ENCODE data around the gene COL23A1.
"Not testable (repeated sequence)": the region's sequence is repeated elsewhere in the genome, so short reads cannot be mapped to it uniquely, and the experiment has no call there.

Gene COL23A1

GRCh38 chr5:178203670-178204181 is 386.5 kb downstream of the COL23A1 start:
- Histone ChIP-seq H3K9me3 (ENCODE audit: control insufficient read depth, low read depth, low read length) (no peaks in the 10 kb centered on the region), H3K4me3 (ENCODE audit: low read length) (peak overlapping the region; percentile 100), H3K27ac (ENCODE audit: low read length) (no peak overlapping the region), H3K4me1 (ENCODE audit: control insufficient read depth, low read depth, low read length) (peaks cover 7% of the 10 kb centered on the region), H3K36me3 (ENCODE audit: control insufficient read depth, low read depth, low read length) (peaks cover 35% of the 10 kb centered on the region), H3K27me3 (ENCODE audit: control insufficient read depth, insufficient read depth, low read length) (no peaks in the 10 kb centered on the region), H3K9ac (ENCODE audit: low read length) (peak overlapping the region; percentile 89)

- Histone ChIP-seq H3K36me3 (ENCODE audit: control insufficient read depth, low read depth, low read length) (peaks cover 23% of the 10 kb centered on the region), H3K9ac (ENCODE audit: low read length) (no peak overlapping the region), H3K4me1 (ENCODE audit: control insufficient read depth, low read depth, low read length) (peaks cover 7% of the 10 kb centered on the region), H3K4me3 (ENCODE audit: low read length) (no peak overlapping the region), H3K27ac (ENCODE audit: low read length) (no peak overlapping the region), H3K27me3 (ENCODE audit: control insufficient read depth, insufficient read depth, low read length) (no peaks in the 10 kb centered on the region), H3K9me3 (ENCODE audit: control insufficient read depth, low read depth, low read length) (no peaks in the 10 kb centered on the region)
Observed at GRCh38 chr5:178202541-178202940, 387.7 kb downstream of the COL23A1 start.

GRCh38 chr5:178201927-178202235 is 388.3 kb downstream of the COL23A1 start:
- H3K27me3 ChIP-seq (ENCODE audit: control insufficient read depth, insufficient read depth, low read length) = no peaks in the 10 kb centered on the region
- H3K4me3 ChIP-seq (ENCODE audit: low read length) = no peak overlapping the region
- H3K36me3 ChIP-seq (ENCODE audit: control insufficient read depth, low read depth, low read length) = peaks cover 16% of the 10 kb centered on the region
- H3K9me3 ChIP-seq (ENCODE audit: control insufficient read depth, low read depth, low read length) = no peaks in the 10 kb centered on the region
- H3K4me1 ChIP-seq (ENCODE audit: control insufficient read depth, low read depth, low read length) = peaks cover 7% of the 10 kb centered on the region
- H3K27ac ChIP-seq (ENCODE audit: low read length) = no peak overlapping the region
- H3K9ac ChIP-seq (ENCODE audit: low read length) = no peak overlapping the region

- H3K27me3 ChIP-seq (ENCODE audit: control insufficient read depth, insufficient read depth, low read length) = no peaks in the 10 kb centered on the region
- H3K4me3 ChIP-seq (ENCODE audit: low read length) = no peak overlapping the region
- H3K27ac ChIP-seq (ENCODE audit: low read length) = no peak overlapping the region
- peaks cover 11% of the 10 kb centered on the region for H3K36me3 ChIP-seq (ENCODE audit: control insufficient read depth, low read depth, low read length)
- H3K4me1 ChIP-seq (ENCODE audit: control insufficient read depth, low read depth, low read length) = peaks cover 3% of the 10 kb centered on the region
- H3K9ac ChIP-seq (ENCODE audit: low read length) = no peak overlapping the region
- H3K9me3 ChIP-seq (ENCODE audit: control insufficient read depth, low read depth, low read length) = no peaks in the 10 kb centered on the region
Observed at GRCh38 chr5:178201221-178201926, 388.8 kb downstream of the COL23A1 start.

- Histone ChIP-seq H3K4me3 (ENCODE audit: low read length) (no peak overlapping the region), H3K9me3 (ENCODE audit: control insufficient read depth, low read depth, low read length) (no peaks in the 10 kb centered on the region), H3K4me1 (ENCODE audit: control insufficient read depth, low read depth, low read length) (peaks cover 5% of the 10 kb centered on the region), H3K27me3 (ENCODE audit: control insufficient read depth, insufficient read depth, low read length) (no peaks in the 10 kb centered on the region), H3K9ac (ENCODE audit: low read length) (no peak overlapping the region), H3K27ac (ENCODE audit: low read length) (no peak overlapping the region), H3K36me3 (ENCODE audit: control insufficient read depth, low read depth, low read length) (no peaks in the 10 kb centered on the region)
Observed at GRCh38 chr5:178199581-178200434, 390.4 kb downstream of the COL23A1 start.

GRCh38 chr5:178198706-178199105 is 391.5 kb downstream of the COL23A1 start:
- Histone ChIP-seq H3K36me3 (ENCODE audit: control insufficient read depth, low read depth, low read length) (no peaks in the 10 kb centered on the region), H3K4me3 (ENCODE audit: low read length) (no peak overlapping the region), H3K4me1 (ENCODE audit: control insufficient read depth, low read depth, low read length) (peaks cover 10% of the 10 kb centered on the region), H3K9ac (ENCODE audit: low read length) (no peak overlapping the region), H3K9me3 (ENCODE audit: control insufficient read depth, low read depth, low read length) (no peaks in the 10 kb centered on the region), H3K27me3 (ENCODE audit: control insufficient read depth, insufficient read depth, low read length) (no peaks in the 10 kb centered on the region), H3K27ac (ENCODE audit: low read length) (no peak overlapping the region)

GRCh38 chr5:178198151-178198550 is 392.0 kb downstream of the COL23A1 start:
- not testable (repeated sequence) for H3K27me3 ChIP-seq (ENCODE audit: control insufficient read depth, insufficient read depth, low read length); H3K36me3 ChIP-seq (ENCODE audit: control insufficient read depth, low read depth, low read length); H3K27ac ChIP-seq (ENCODE audit: low read length); H3K4me1 ChIP-seq (ENCODE audit: control insufficient read depth, low read depth, low read length); H3K4me3 ChIP-seq (ENCODE audit: low read length); H3K9me3 ChIP-seq (ENCODE audit: control insufficient read depth, low read depth, low read length); H3K9ac ChIP-seq (ENCODE audit: low read length)

- Histone ChIP-seq H3K9me3 (ENCODE audit: control insufficient read depth, low read depth, low read length) (no peaks in the 10 kb centered on the region), H3K4me1 (ENCODE audit: control insufficient read depth, low read depth, low read length) (peaks cover 10% of the 10 kb centered on the region), H3K4me3 (ENCODE audit: low read length) (no peak overlapping the region), H3K36me3 (ENCODE audit: control insufficient read depth, low read depth, low read length) (no peaks in the 10 kb centered on the region), H3K27me3 (ENCODE audit: control insufficient read depth, insufficient read depth, low read length) (no peaks in the 10 kb centered on the region), H3K27ac (ENCODE audit: low read length) (no peak overlapping the region), H3K9ac (ENCODE audit: low read length) (no peak overlapping the region)
Observed at GRCh38 chr5:178196986-178197385, 393.2 kb downstream of the COL23A1 start.

GRCh38 chr5:178196281-178196812 is 393.8 kb downstream of the COL23A1 start:
- H3K27me3 ChIP-seq (ENCODE audit: control insufficient read depth, insufficient read depth, low read length) = no peaks in the 10 kb centered on the region
- H3K4me3 ChIP-seq (ENCODE audit: low read length) = no peak overlapping the region
- no peak overlapping the region for H3K27ac ChIP-seq (ENCODE audit: low read length)
- no peaks in the 10 kb centered on the region for H3K36me3 ChIP-seq (ENCODE audit: control insufficient read depth, low read depth, low read length)
- no peaks in the 10 kb centered on the region for H3K9me3 ChIP-seq (ENCODE audit: control insufficient read depth, low read depth, low read length)
- no peak overlapping the region for H3K9ac ChIP-seq (ENCODE audit: low read length)
- peaks cover 10% of the 10 kb centered on the region for H3K4me1 ChIP-seq (ENCODE audit: control insufficient read depth, low read depth, low read length)

GRCh38 chr5:178194026-178194425 is 396.2 kb downstream of the COL23A1 start:
- Histone ChIP-seq H3K27me3 (ENCODE audit: control insufficient read depth, insufficient read depth, low read length) (no peaks in the 10 kb centered on the region), H3K36me3 (ENCODE audit: control insufficient read depth, low read depth, low read length) (no peaks in the 10 kb centered on the region), H3K27ac (ENCODE audit: low read length) (no peak overlapping the region), H3K4me3 (ENCODE audit: low read length) (no peak overlapping the region), H3K9ac (ENCODE audit: low read length) (no peak overlapping the region), H3K4me1 (ENCODE audit: control insufficient read depth, low read depth, low read length) (peaks cover 10% of the 10 kb centered on the region), H3K9me3 (ENCODE audit: control insufficient read depth, low read depth, low read length) (no peaks in the 10 kb centered on the region)

- Histone ChIP-seq H3K27ac (ENCODE audit: low read length) (no peak overlapping the region), H3K27me3 (ENCODE audit: control insufficient read depth, insufficient read depth, low read length) (no peaks in the 10 kb centered on the region), H3K4me3 (ENCODE audit: low read length) (no peak overlapping the region), H3K4me1 (ENCODE audit: control insufficient read depth, low read depth, low read length) (peaks cover 10% of the 10 kb centered on the region), H3K36me3 (ENCODE audit: control insufficient read depth, low read depth, low read length) (no peaks in the 10 kb centered on the region), H3K9ac (ENCODE audit: low read length) (no peak overlapping the region), H3K9me3 (ENCODE audit: control insufficient read depth, low read depth, low read length) (no peaks in the 10 kb centered on the region)
Observed at GRCh38 chr5:178193251-178193809, 396.9 kb downstream of the COL23A1 start.
